ENCODE data around the gene NOSIP. TPM values are rescaled to one million over a fixed set of nuclear protein-coding genes. Genes with fewer than 3 reads are reported as not detected.

The NOSIP gene
- total RNA-seq, 1 donor from 2014 or later, result 49.9 TPM

GRCh38 chr19:49597703-49597974, 17.3 kb upstream of the NOSIP start:
- ChIA-PET POLR2A (no interaction called here), CTCF (no interaction called here)
- no peaks in the 10 kb centered on the region for H3K9me3 Mint-ChIP-seq
- H3K27me3 Mint-ChIP-seq, result no peaks in the 10 kb centered on the region
- peaks cover 23% of the 10 kb centered on the region for H3K4me1 Mint-ChIP-seq
- no peak for DNase-seq
- no peak overlapping the region for H3K4me3 Mint-ChIP-seq
- no peak overlapping the region for H3K27ac Mint-ChIP-seq
- no peak for ATAC-seq (ENCODE audit: low read depth)
- H3K36me3 Mint-ChIP-seq (ENCODE audit: low read depth), result peaks cover 55% of the 10 kb centered on the region
- no peak for TF ChIP-seq CTCF (IDR thresholded peaks at IDR 0.05)
- intact Hi-C loops (cut with micrococcal nuclease), result no loop called here

- peaks cover 28% of the 10 kb centered on the region for H3K4me1 Mint-ChIP-seq
- H3K4me3 Mint-ChIP-seq, result no peak overlapping the region
- no peaks in the 10 kb centered on the region for H3K27me3 Mint-ChIP-seq
- CTCF ChIA-PET, result no interaction called here
- POLR2A ChIA-PET, result interaction anchor here (1.5 kb wide), 1 partner anchor 43 kb away, joined by 4 read pairs; the partner anchor contains the start of gene RRAS
- DNase-seq (no peak), ATAC-seq (ENCODE audit: low read depth) (no peak)
- H3K27ac Mint-ChIP-seq, result no peak overlapping the region
- H3K36me3 Mint-ChIP-seq (ENCODE audit: low read depth), result peaks cover 50% of the 10 kb centered on the region
- H3K9me3 Mint-ChIP-seq, result no peaks in the 10 kb centered on the region
- no peak for TF ChIP-seq CTCF (IDR thresholded peaks at IDR 0.05)
- intact Hi-C loops (cut with micrococcal nuclease), result no loop called here
Observed at GRCh38 chr19:49596954-49597702, 16.8 kb upstream of the NOSIP start.

- Mint-ChIP-seq H3K4me3 (no peak overlapping the region), H3K27me3 (no peaks in the 10 kb centered on the region), H3K9me3 (no peaks in the 10 kb centered on the region), H3K4me1 (peaks cover 32% of the 10 kb centered on the region), H3K27ac (no peak overlapping the region), H3K36me3 (ENCODE audit: low read depth) (peaks cover 45% of the 10 kb centered on the region)
- ATAC-seq (ENCODE audit: low read depth) (no peak), DNase-seq (no peak)
- POLR2A ChIA-PET, result interaction anchor here (1.3 to 1.5 kb wide), 2 partner anchors 44 to 82 kb away, joined by 4 to 5 read pairs; partner anchors contain the start of gene RRAS
- TF ChIP-seq CTCF (IDR thresholded peaks at IDR 0.05), result no peak
- intact Hi-C loops (cut with micrococcal nuclease), result no loop called here
- CTCF ChIA-PET, result no interaction called here
Observed at GRCh38 chr19:49596407-49596806, 16.1 kb upstream of the NOSIP start.

- ChIA-PET POLR2A (interaction anchor here (0.5 to 1.5 kb wide), 4 partner anchors 45 to 665 kb away, joined by 3 to 5 read pairs (median 4); partner anchors contain the start of gene RRAS), CTCF (no interaction called here)
- no peak for TF ChIP-seq CTCF (IDR thresholded peaks at IDR 0.05)
- Mint-ChIP-seq H3K27ac (no peak overlapping the region), H3K27me3 (no peaks in the 10 kb centered on the region), H3K36me3 (ENCODE audit: low read depth) (peaks cover 40% of the 10 kb centered on the region), H3K4me3 (no peak overlapping the region), H3K9me3 (no peaks in the 10 kb centered on the region), H3K4me1 (peaks cover 32% of the 10 kb centered on the region)
- intact Hi-C loops (cut with micrococcal nuclease), result no loop called here
- ATAC-seq (ENCODE audit: low read depth), result no peak
- no peak for DNase-seq
Observed at GRCh38 chr19:49595819-49596404, 15.6 kb upstream of the NOSIP start.

GRCh38 chr19:49594993-49595818, 14.8 kb upstream of the NOSIP start:
- CTCF ChIA-PET, result no interaction called here
- Mint-ChIP-seq H3K27ac (no peak overlapping the region), H3K27me3 (no peaks in the 10 kb centered on the region), H3K9me3 (no peaks in the 10 kb centered on the region), H3K4me3 (no peak overlapping the region), H3K4me1 (peaks cover 32% of the 10 kb centered on the region), H3K36me3 (ENCODE audit: low read depth) (peaks cover 38% of the 10 kb centered on the region)
- intact Hi-C loops (cut with micrococcal nuclease), result loop anchor here (5.0 kb wide), 4 partner anchors 98 to 958 kb away; partner anchors contain the start of genes AKT1S1, DBP, RPS11 and TBC1D17
- no peak for TF ChIP-seq CTCF (IDR thresholded peaks at IDR 0.05)
- POLR2A ChIA-PET, result interaction anchor here (0.5 to 1.5 kb wide), 6 partner anchors 45 to 664 kb away, joined by 3 to 5 read pairs (median 3); partner anchors contain the start of gene RRAS
- DNase-seq (no peak), ATAC-seq (ENCODE audit: low read depth) (no peak)
